ENCODE data around the gene DUSP5. TPM values are rescaled to one million over a fixed set of nuclear protein-coding genes. Genes with fewer than 3 reads are reported as not detected.
A peak's percentile ranks its signal among the peaks of the same experiment; 100 is the strongest.

The DUSP5 gene
- total and polyA plus RNA-seq, 10 of the 15 experiments (the other 5 are each of a cell fraction or from before 2014, with no cell fraction given): 2.1 to 95.9 (median 23.4) TPM

- TF ChIP-seq REST (IDR thresholded peaks at IDR 0.05; ENCODE audit: low read depth, low read length): no peak
- TF ChIP-seq MXI1 (IDR thresholded peaks at IDR 0.05; ENCODE audit: low read depth, low read length): no peak; the same call in 1 of the 2 replicates
- 0 out of 4 replicates have a peak, but pooled peaks of 1 of the 2 experiments have one; percentile 13 for TF ChIP-seq IKZF2 (IDR thresholded peaks at IDR 0.05)
- TF ChIP-seq NR2F1 (conservative IDR thresholded peaks at IDR 0.05): peak; percentile 74
- no peak; the same call in 1 of the 2 replicates for TF ChIP-seq NR2C1 (IDR thresholded peaks at IDR 0.05)
- TF ChIP-seq MAX (IDR thresholded peaks at IDR 0.05; ENCODE audit: low read depth, low read length): peak; percentile 41; the same call in 1 of the 2 replicates
- TF ChIP-seq PBX3 (IDR thresholded peaks at IDR 0.05; ENCODE audit: insufficient replicate concordance, low read depth, low read length): no peak
- 0 out of 2 replicates have a peak, but pooled peaks have one; percentile 12 for TF ChIP-seq E2F4 (IDR thresholded peaks at IDR 0.05; ENCODE audit: low read depth, low read length)
- 0 out of 2 replicates have a peak, but pooled peaks have one; percentile 25 for TF ChIP-seq CBFB (IDR thresholded peaks at IDR 0.05; ENCODE audit: low read depth)
- no peak for TF ChIP-seq WRNIP1 (IDR thresholded peaks at IDR 0.05; ENCODE audit: borderline replicate concordance, low read depth, low read length)
- no peak for TF ChIP-seq ZNF24 (IDR thresholded peaks at IDR 0.05)
- TF ChIP-seq SIN3A (IDR thresholded peaks at IDR 0.05; ENCODE audit: low read depth, low read length): peak; percentile 65
- TF ChIP-seq CUX1 (IDR thresholded peaks at IDR 0.05; ENCODE audit: insufficient replicate concordance, low read depth, low read length): no peak
- TF ChIP-seq ZNF622 (IDR thresholded peaks at IDR 0.05): no peak
- peak; percentile 24; the same call in 1 of the 2 replicates for TF ChIP-seq SMARCA5 (IDR thresholded peaks at IDR 0.05)
- no peak for TF ChIP-seq STAT1 (conservative IDR thresholded peaks at IDR 0.05)
- TF ChIP-seq EED (IDR thresholded peaks at IDR 0.05; ENCODE audit: low read depth): 0 out of 2 replicates have a peak, but pooled peaks have one; percentile 8
- TF ChIP-seq MTA2 (IDR thresholded peaks at IDR 0.05; ENCODE audit: low read depth): no peak
- no peak for TF ChIP-seq IRF4 (IDR thresholded peaks at IDR 0.05; ENCODE audit: low read depth, low read length)
- TF ChIP-seq NFYA (IDR thresholded peaks at IDR 0.05; ENCODE audit: borderline replicate concordance, low read depth, low read length): no peak
Observed at GRCh38 chr10:110497438-110498086, at the start of gene DUSP5 (continued).
